SK-N-SH treated with all-trans-retinoic acid at 6 μM for 48 hours (cell line): ENCODE measurements around the gene LAMTOR2.

Source experiments
- ARNTL ChIP-seq: fragments of 450-650 bp; formaldehyde crosslinking; IDR thresholded peaks from 2 replicates; pipeline ENCODE4 v1.5.0; 2020; ENCODE audit warnings: low read depth, mild to moderate bottlenecking, moderate library complexity, borderline replicate concordance
- CSDC2 ChIP-seq: fragments of 250-450 bp; sonication (Bioruptor Pico); IDR thresholded peaks from 2 replicates; pipeline ENCODE4 v1.5.0; 2020; ENCODE audit warnings: mild to moderate bottlenecking, moderate library complexity
- CSRNP3 ChIP-seq: fragments of 250-450 bp; sonication (Bioruptor Pico); IDR thresholded peaks from 2 replicates; pipeline ENCODE4 v1.5.1; 2021; ENCODE audit warnings: mild to moderate bottlenecking, moderate library complexity
- ESRRG ChIP-seq: fragments of 250-450 bp; sonication (Bioruptor Pico); IDR thresholded peaks from 2 replicates; pipeline ENCODE4 v1.6.1; 2021; ENCODE audit warnings: mild to moderate bottlenecking
- GLIS3 ChIP-seq: fragments of 250-450 bp; sonication (Bioruptor Pico); IDR thresholded peaks from 2 replicates; pipeline ENCODE4 v1.5.0; 2020; ENCODE audit warnings: mild to moderate bottlenecking, moderate library complexity
- ISL1 ChIP-seq: fragments of 250-450 bp; sonication (Bioruptor Pico); IDR thresholded peaks from 2 replicates; pipeline ENCODE4 v2.1.2; 2022; ENCODE audit warnings: mild to moderate bottlenecking, moderate library complexity
- OSR1 ChIP-seq: fragments of 250-450 bp; sonication (Bioruptor Pico); IDR thresholded peaks from 2 replicates; pipeline ENCODE4 v1.8.0; 2022; ENCODE audit warnings: moderate library complexity, mild to moderate bottlenecking, inconsistent platforms
- PATZ1 ChIP-seq: fragments of 250-450 bp; sonication (Bioruptor Pico); IDR thresholded peaks from 2 replicates; pipeline ENCODE4 v1.8.0; 2020; ENCODE audit warnings: mild to moderate bottlenecking, moderate library complexity, borderline replicate concordance
- RARB ChIP-seq: fragments of 250-450 bp; sonication (Bioruptor Pico); IDR thresholded peaks from 2 replicates; pipeline ENCODE4 v1.8.0; 2021; ENCODE audit warnings: mild to moderate bottlenecking, moderate library complexity
- TCF4 ChIP-seq: fragments of 250-450 bp; sonication (Bioruptor Pico); IDR thresholded peaks from 2 replicates; pipeline ENCODE4 v1.8.0; 2021; ENCODE audit warnings: mild to moderate bottlenecking, moderate library complexity, borderline replicate concordance
- ZFP3 ChIP-seq: fragments of 250-450 bp; sonication (Bioruptor Pico); IDR thresholded peaks from 2 replicates; pipeline ENCODE4 v1.5.0; 2020; ENCODE audit warnings: mild to moderate bottlenecking, moderate library complexity
- ZNF565 ChIP-seq: fragments of 450-650 bp; formaldehyde crosslinking; conservative IDR thresholded peaks from 2 replicates; pipeline ENCODE4 v1.5.0; 2020; ENCODE audit warnings: low read depth, mild to moderate bottlenecking, moderate library complexity
- TF ChIP-seq, protein P1 (sequence below): fragments of 250-450 bp; sonication (Bioruptor Pico); IDR thresholded peaks from 2 replicates; pipeline ENCODE4 v1.5.1; 2020; ENCODE audit warnings: low read depth, mild to moderate bottlenecking, moderate library complexity

DNA sequence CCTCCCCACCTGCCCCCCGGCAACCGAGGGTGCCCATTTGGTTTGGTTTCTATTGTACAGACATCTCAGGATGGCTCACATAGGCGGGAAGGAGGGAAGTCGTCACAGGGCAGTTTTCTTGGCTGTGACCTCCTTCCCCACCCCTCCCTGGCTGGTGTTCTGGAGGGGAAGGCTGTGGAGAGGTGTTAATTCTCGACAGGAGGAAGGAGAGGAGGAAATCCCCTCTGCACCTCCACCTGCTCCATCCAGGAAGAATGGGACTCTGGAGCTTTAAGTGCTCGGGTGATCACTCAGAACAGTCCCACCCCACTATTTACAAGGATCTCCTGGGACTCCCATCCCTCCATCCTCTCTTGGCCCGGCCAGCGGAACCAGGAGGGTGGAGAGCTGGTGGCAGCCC, 20.1 kb downstream of the LAMTOR2 start:
- TF ChIP-seq CSDC2 (CRISPR knock-in tag): no peak
- TF ChIP-seq ISL1 (CRISPR knock-in tag): no peak
- no peak for TF ChIP-seq ARNTL (CRISPR knock-in tag)
- no peak for TF ChIP-seq PATZ1 (CRISPR knock-in tag)
- no peak for TF ChIP-seq ZNF565 (CRISPR knock-in tag)
- TF ChIP-seq CSRNP3 (CRISPR knock-in tag): no peak
- TF ChIP-seq ESRRG (CRISPR knock-in tag): no peak
- no peak for TF ChIP-seq RARB
- TF ChIP-seq, protein P1, sequence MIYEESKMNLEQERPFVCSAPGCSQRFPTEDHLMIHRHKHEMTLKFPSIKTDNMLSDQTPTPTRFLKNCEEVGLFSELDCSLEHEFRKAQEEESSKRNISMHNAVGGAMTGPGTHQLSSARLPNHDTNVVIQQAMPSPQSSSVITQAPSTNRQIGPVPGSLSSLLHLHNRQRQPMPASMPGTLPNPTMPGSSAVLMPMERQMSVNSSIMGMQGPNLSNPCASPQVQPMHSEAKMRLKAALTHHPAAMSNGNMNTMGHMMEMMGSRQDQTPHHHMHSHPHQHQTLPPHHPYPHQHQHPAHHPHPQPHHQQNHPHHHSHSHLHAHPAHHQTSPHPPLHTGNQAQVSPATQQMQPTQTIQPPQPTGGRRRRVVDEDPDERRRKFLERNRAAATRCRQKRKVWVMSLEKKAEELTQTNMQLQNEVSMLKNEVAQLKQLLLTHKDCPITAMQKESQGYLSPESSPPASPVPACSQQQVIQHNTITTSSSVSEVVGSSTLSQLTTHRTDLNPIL (CRISPR knock-in tag): no peak
- TF ChIP-seq OSR1 (CRISPR knock-in tag): no peak
- no peak for TF ChIP-seq GLIS3 (CRISPR knock-in tag)
- no peak for TF ChIP-seq TCF4 (CRISPR knock-in tag)
- TF ChIP-seq ZFP3 (CRISPR knock-in tag): no peak
